C4-2B (cell line): ENCODE data around the gene FTCD.

ENCODE experiments used
- CTCF ChIP-seq: fragments of 450-650 bp; conservative IDR thresholded peaks from 2 replicates; pipeline ENCODE4 v1.5.1; 2017; ENCODE audit warnings: mild to moderate bottlenecking
- ZFX ChIP-seq: fragments of 450-650 bp; IDR thresholded peaks from 2 replicates; pipeline ENCODE4 v1.6.1; 2017

- TF ChIP-seq CTCF (no peak), ZFX (no peak)
Measured at GRCh38 chr21:46124926-46125845, 30.2 kb downstream of the FTCD start.
